A673 (cell line): ENCODE measurements around the gene KIF22.
"Not testable (repeated sequence)": the region's sequence is repeated elsewhere in the genome, so short reads cannot be mapped to it uniquely, and the experiment has no call there.

Experiments
- EZH2 ChIP-seq: fragments of 200-600 bp; sonication (generic); IDR thresholded peaks from 2 replicates; pipeline ENCODE4 v1.6.1; 2017; ENCODE audit warnings: borderline replicate concordance, low read depth, mild to moderate bottlenecking, mixed read lengths, antibody characterized with exemption, low read length; ENCODE audit not compliant: poor library complexity, severe bottlenecking
- TF ChIP-seq, protein P1 (sequence below): fragments of 300-800, 200-600 bp; sonication (generic); conservative IDR thresholded peaks from 2 replicates; pipeline ENCODE4 v1.5.1; 2017; ENCODE audit warnings: low read depth, mild to moderate bottlenecking, antibody characterized with exemption, low read length, moderate library complexity, mixed read lengths

DNA sequence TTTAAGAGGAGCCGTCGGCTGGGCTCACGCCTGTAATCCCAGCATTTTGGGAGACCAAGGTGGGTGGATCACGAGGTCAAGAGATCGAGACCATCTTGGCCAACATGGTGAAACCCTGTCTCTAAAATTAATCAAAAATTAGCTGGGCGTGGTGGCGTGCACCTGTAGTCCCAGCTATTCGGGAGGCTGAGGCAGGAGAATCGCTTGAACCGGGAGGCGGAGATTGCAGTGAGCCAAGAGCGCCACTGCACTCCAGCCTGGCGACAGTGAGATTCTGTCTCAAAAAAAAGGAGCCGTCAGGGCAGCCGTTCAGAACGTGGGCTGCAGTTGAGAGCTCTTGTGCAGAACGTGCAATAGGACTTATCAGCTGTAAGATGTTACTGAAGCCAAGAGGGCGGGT is 2.6 kb downstream of the KIF22 start:
- TF ChIP-seq, protein P1, sequence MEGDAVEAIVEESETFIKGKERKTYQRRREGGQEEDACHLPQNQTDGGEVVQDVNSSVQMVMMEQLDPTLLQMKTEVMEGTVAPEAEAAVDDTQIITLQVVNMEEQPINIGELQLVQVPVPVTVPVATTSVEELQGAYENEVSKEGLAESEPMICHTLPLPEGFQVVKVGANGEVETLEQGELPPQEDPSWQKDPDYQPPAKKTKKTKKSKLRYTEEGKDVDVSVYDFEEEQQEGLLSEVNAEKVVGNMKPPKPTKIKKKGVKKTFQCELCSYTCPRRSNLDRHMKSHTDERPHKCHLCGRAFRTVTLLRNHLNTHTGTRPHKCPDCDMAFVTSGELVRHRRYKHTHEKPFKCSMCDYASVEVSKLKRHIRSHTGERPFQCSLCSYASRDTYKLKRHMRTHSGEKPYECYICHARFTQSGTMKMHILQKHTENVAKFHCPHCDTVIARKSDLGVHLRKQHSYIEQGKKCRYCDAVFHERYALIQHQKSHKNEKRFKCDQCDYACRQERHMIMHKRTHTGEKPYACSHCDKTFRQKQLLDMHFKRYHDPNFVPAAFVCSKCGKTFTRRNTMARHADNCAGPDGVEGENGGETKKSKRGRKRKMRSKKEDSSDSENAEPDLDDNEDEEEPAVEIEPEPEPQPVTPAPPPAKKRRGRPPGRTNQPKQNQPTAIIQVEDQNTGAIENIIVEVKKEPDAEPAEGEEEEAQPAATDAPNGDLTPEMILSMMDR = not testable (repeated sequence)
- TF ChIP-seq EZH2 = not testable (repeated sequence)
